H1 (cell line): ENCODE measurements around the gene BTRC.

Experiments
- CTCF ChIP-seq, 3 experiments: IDR thresholded peaks; 1 replicate in 2 of 3; 2 replicates in 1 of 3; pipeline versions ENCODE4 v1.5.1 to v1.6.1; 2011; ENCODE audit warnings: low read length in 3 of 3, mild to moderate bottlenecking in 3 of 3, inconsistent platforms in 2 of 3, low read depth in 1 of 3, moderate library complexity in 1 of 3; ENCODE audit not compliant: insufficient read depth in 1 of 3; ENCODE audit errors: control extremely low read depth in 1 of 3
- EZH2 ChIP-seq: fragments of 200-600 bp; sonication (generic); IDR thresholded peaks from 2 replicates; pipeline ENCODE4 v1.7.1; 2012; ENCODE audit warnings: low read depth, mild to moderate bottlenecking, moderate library complexity, low read length, inconsistent platforms; ENCODE audit not compliant: severe bottlenecking
- FOSL1 ChIP-seq: IDR thresholded peaks from 2 replicates; pipeline ENCODE4 v1.6.1; 2011; ENCODE audit warnings: mild to moderate bottlenecking, low read depth, low read length, moderate library complexity; ENCODE audit not compliant: insufficient read depth
- POLR2A ChIP-seq, 2 experiments: IDR thresholded peaks; 1 replicate in 1 of 2; 2 replicates in 1 of 2; pipeline ENCODE4 v1.6.1; 2011; ENCODE audit warnings: low read depth in 2 of 2, low read length in 2 of 2, mild to moderate bottlenecking in 2 of 2; ENCODE audit errors: control extremely low read depth in 1 of 2
- SP1 ChIP-seq: IDR thresholded peaks from 2 replicates; pipeline ENCODE4 v1.6.1; 2011; ENCODE audit warnings: low read depth, low read length
- SP4 ChIP-seq: IDR thresholded peaks from 2 replicates; pipeline ENCODE4 v1.6.1; 2012; ENCODE audit warnings: low read length, inconsistent platforms

- TF ChIP-seq CTCF (IDR thresholded peaks at IDR 0.05; ENCODE audit: control extremely low read depth in 1 of 3, insufficient read depth in 1 of 3, low read depth in 1 of 3, low read length in 3 of 3) (no peak), POLR2A (IDR thresholded peaks at IDR 0.05; ENCODE audit: control extremely low read depth in 1 of 2, low read depth in 2 of 2, low read length in 2 of 2) (no peak), SP1 (no peak), SP4 (no peak), EZH2 (no peak), FOSL1 (no peak)
Measured at GRCh38 chr10:101507828-101508227, 153.9 kb downstream of the BTRC start.
